NCI-H446 treated with DMSO at 0.1 percent for 48 hours (cell line): ENCODE measurements around the gene CADM1.

Source experiments
- DNase-seq: peaks from one replicate; lab custom pipeline; 2025; lab: John Stamatoyannopoulos, UW

The CADM1 gene

GRCh38 chr11:115146425-115146824 is 357.8 kb downstream of the CADM1 start:
- no peak for DNase-seq

- peak; percentile 86 for DNase-seq
Observed at GRCh38 chr11:115145324-115145723, 358.9 kb downstream of the CADM1 start.

- peak; percentile 86 for DNase-seq
Observed at GRCh38 chr11:115144914-115145313, 359.3 kb downstream of the CADM1 start.

- no peak for DNase-seq
Observed at GRCh38 chr11:115144014-115144413, 360.2 kb downstream of the CADM1 start.

GRCh38 chr11:115141231-115142114 is 362.7 kb downstream of the CADM1 start:
- DNase-seq = peak; percentile 97

GRCh38 chr11:115135936-115136335 is 368.3 kb downstream of the CADM1 start:
- DNase-seq = no peak

GRCh38 chr11:115134926-115135325 is 369.3 kb downstream of the CADM1 start:
- DNase-seq = no peak

- DNase-seq = no peak
Observed at GRCh38 chr11:115133475-115134209, 370.6 kb downstream of the CADM1 start.

- no peak for DNase-seq
Observed at GRCh38 chr11:115132436-115133228, 371.6 kb downstream of the CADM1 start.

- DNase-seq = no peak
Observed at GRCh38 chr11:115129473-115130289, 374.5 kb downstream of the CADM1 start.

GRCh38 chr11:115128226-115128625 is 376.0 kb downstream of the CADM1 start:
- no peak for DNase-seq

GRCh38 chr11:115127790-115128189 is 376.4 kb downstream of the CADM1 start:
- no peak for DNase-seq

- DNase-seq = no peak
Observed at GRCh38 chr11:115126515-115127208, 377.6 kb downstream of the CADM1 start.

GRCh38 chr11:115126092-115126491 is 378.1 kb downstream of the CADM1 start:
- DNase-seq = no peak

GRCh38 chr11:115124786-115125185 is 379.4 kb downstream of the CADM1 start:
- no peak for DNase-seq

GRCh38 chr11:115123641-115124040 is 380.6 kb downstream of the CADM1 start:
- no peak for DNase-seq

- no peak for DNase-seq
Observed at GRCh38 chr11:115122274-115122673, 381.9 kb downstream of the CADM1 start.
